ENCODE measurements around the gene METTL25.

METTL25 gene

GRCh38 chr12:82398879-82399278 lies 40.5 kb downstream of the METTL25 start:
- FAIRE-seq, result peak; percentile 29
- no peak for DNase-seq (ENCODE audit: extremely low spot score, insufficient read length, low read depth)

GRCh38 chr12:82400819-82401218 lies 42.5 kb downstream of the METTL25 start:
- no peak for FAIRE-seq

GRCh38 chr12:82406651-82407050 lies 48.3 kb downstream of the METTL25 start:
- FAIRE-seq, result no peak
- no peak for DNase-seq (ENCODE audit: extremely low spot score, insufficient read length, low read depth)

More at GRCh38 chr12:82400819-82401218, 42.5 kb downstream of the METTL25 start:
- no peak for DNase-seq (ENCODE audit: extremely low spot score, insufficient read length, low read depth)

- no peak for FAIRE-seq
- DNase-seq (ENCODE audit: extremely low spot score, insufficient read length, low read depth), result no peak
Measured at GRCh38 chr12:82407481-82407880, 49.2 kb downstream of the METTL25 start.

DNA sequence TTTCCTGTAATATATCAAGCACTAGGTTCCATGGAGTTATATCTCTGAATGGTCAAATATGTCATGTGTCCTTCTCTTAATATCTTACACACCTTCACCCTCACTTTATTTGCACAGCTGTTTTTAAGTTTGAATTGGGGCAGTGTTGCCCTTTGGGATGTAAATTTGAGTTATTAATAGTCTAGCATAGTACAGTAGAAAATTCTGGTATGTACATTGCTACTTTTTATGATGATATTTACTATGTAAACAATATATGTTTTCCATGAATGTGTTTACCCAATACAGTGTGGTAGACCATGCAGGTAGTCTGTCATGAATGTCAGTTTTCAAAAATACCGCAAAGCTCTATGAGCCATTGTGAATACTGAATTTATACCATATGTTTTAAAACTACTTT lies 50.5 kb downstream of the METTL25 start:
- no peak for DNase-seq (ENCODE audit: extremely low spot score, insufficient read length, low read depth)
- FAIRE-seq, result no peak

DNA sequence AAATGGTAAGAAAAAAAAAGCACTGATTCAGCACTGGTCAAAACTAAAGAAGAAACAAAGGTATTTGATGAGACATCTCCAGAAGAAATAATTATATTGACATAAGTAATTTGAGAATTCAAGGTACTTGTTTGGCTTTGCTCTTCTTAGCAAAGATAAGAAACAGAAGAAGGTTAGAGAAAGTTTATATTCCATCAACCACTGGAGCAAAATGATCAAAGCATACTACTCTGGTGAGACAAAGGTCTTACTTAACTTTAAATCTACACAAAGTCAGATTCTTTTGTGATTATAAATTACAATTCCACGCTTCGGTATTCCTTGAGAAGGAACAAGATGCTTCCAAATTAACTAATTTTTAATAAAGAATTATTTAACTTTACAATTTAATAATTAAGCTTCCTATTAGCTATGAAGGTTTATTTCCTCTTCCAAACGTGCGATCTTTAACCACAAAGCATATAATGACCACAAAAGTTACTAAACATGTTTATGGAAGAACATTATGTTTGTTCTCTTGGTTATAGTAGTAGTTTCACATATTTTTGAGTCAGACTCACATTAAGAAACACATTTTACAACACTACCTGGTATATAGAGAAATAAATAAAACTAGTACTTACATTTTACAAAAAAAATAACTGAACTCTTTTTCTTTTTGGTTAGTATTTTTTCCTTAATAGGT lies 53.4 kb downstream of the METTL25 start:
- FAIRE-seq, result no peak
- DNase-seq (ENCODE audit: extremely low spot score, insufficient read length, low read depth), result no peak

- no peak for FAIRE-seq
- DNase-seq (ENCODE audit: extremely low spot score, insufficient read length, low read depth), result no peak
Measured at GRCh38 chr12:82412246-82412645, 53.9 kb downstream of the METTL25 start.

DNA sequence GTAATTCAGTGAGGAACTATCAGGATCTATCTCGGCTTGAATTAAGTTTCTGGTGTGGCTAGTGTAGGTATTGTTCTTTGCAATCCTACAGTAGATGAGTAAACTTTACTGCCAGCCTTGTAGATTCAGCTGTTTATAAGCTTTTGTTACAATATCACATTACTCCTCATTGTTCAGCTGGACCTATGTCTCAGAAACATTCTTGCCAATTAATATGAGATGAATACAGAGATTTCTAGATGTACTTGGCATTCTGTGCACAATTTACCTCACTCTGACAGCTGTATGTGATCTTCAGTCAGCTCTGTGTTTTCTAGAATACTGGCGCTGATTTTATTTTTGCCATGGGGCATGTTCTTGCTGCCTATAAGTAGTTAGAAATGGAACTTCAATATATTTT lies 55.7 kb downstream of the METTL25 start:
- DNase-seq (ENCODE audit: extremely low spot score, insufficient read length, low read depth), result no peak
- no peak for FAIRE-seq

- DNase-seq (ENCODE audit: extremely low spot score, insufficient read length, low read depth) (no peak), FAIRE-seq (no peak)
Measured at GRCh38 chr12:82414926-82415325, 56.6 kb downstream of the METTL25 start.

DNA sequence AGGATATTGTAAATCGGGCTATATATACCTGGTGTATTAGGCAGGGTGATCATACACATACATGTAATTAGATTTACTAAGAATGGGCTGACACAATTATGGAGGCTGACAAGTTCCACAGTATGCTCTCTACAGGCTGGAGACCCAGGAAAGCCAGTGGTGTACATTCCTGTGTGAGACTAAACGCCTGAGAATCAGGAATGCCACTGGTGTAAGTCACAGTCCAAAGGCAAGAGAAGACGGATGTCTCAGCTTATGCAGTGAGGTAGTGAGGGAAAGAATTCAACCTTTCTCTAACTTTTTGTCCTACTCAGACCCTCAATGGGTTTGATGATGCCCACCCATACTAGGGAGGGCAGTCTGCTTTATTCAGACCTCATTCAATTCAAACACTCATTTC lies 57.1 kb downstream of the METTL25 start:
- no peak for DNase-seq (ENCODE audit: extremely low spot score, insufficient read length, low read depth)
- FAIRE-seq, result no peak

GRCh38 chr12:82425241-82425640 lies 66.9 kb downstream of the METTL25 start:
- FAIRE-seq (peak; percentile 18), DNase-seq (ENCODE audit: extremely low spot score, insufficient read length, low read depth) (no peak)

- FAIRE-seq (no peak), DNase-seq (ENCODE audit: extremely low spot score, insufficient read length, low read depth) (no peak)
Measured at GRCh38 chr12:82426081-82426480, 67.8 kb downstream of the METTL25 start.

DNA sequence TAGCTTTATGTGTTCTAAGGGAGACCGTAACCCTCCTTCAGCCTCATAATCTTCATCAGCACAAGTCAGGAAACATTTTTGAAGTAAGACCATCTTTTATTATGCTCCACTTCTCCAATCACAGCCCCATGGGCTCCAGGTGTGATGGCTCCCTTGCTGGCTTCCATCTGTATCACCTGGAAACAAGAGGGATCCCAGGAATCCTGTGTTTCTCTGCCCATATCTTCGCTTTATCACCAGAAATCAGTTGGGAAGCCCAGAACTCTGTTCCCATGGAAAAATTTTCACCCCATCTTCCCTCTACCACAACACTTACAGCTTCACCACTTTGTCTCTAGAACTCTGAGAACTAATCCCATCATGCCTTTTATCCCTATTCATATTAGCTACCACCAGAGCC lies 68.3 kb downstream of the METTL25 start:
- no peak for DNase-seq (ENCODE audit: extremely low spot score, insufficient read length, low read depth)
- FAIRE-seq, result no peak

DNA sequence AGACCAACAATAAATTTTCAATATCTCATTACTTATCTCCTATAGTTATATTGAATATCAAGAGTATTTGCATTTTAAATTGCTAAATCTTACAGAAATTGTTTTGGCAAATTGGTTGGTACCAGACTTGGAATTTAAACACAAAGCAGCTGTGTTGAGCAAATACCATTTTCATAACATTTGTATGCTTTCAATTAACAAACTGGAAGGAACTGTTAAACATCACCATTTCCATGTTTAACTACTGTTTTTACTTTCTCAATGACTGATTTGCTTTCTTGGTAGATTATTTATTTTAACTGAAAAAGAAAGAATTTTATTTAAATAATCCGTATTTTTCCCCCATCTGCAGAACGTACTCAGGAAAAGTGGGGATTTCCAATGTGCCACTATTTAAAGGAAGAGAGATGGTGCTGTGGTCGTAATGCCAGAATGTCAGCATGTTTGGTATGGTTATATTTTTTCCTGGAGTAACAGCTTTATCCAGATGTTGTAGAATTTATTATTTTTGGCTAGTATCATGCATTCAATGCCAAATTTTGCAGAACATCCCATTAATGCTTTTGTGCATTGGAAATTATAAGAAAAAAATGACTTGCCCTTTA lies 72.3 kb downstream of the METTL25 start:
- no peak for FAIRE-seq
- no peak for DNase-seq (ENCODE audit: extremely low spot score, insufficient read length, low read depth)

DNA sequence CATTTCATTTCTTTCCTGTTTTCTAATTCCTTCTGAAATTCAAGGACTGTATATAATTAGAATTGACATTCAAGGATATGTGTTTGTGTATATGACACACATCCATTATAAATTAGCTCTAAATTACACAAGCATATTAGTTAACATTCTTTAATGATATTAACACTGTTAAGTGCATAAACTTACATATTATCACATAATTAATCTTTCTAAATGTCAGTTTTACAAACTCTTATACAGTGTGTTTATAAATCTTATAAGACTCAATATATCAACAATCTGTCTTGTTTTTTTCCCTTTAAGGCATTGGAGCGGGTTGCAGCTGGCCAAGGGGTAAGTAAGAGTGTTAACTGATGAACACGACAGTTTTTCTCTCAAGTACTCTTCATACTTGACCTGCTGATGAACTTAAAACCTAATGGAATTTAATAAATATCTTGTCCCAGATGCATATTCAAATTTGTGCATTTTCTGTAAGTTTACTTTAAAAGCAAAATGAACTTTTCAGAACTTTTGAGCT lies 76.1 kb downstream of the METTL25 start:
- DNase-seq (ENCODE audit: extremely low spot score, insufficient read length, low read depth), result no peak
- no peak for FAIRE-seq

DNA sequence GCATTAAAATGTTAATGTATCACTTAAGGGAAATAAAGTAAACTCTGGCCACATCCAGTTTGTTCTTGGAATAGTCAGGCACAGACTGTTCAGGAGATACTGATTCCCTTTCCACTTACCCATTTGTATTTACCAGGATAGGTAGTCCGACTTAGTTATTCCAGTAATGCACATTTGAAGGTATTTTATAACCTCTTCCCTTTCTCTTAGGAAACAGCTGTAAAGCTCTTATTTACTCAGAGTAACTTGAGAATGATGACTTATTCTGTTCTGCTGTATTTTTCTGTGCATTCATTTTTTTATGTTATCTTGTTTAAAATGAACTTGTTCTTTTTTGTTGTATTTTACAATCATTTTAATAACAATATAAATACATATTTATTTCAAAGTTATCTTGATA lies 78.0 kb downstream of the METTL25 start:
- DNase-seq (ENCODE audit: extremely low spot score, insufficient read length, low read depth) (no peak), FAIRE-seq (no peak)

- no peak for FAIRE-seq
- no peak for DNase-seq (ENCODE audit: extremely low spot score, insufficient read length, low read depth)
Measured at GRCh38 chr12:82437744-82438143, 79.4 kb downstream of the METTL25 start.

DNA sequence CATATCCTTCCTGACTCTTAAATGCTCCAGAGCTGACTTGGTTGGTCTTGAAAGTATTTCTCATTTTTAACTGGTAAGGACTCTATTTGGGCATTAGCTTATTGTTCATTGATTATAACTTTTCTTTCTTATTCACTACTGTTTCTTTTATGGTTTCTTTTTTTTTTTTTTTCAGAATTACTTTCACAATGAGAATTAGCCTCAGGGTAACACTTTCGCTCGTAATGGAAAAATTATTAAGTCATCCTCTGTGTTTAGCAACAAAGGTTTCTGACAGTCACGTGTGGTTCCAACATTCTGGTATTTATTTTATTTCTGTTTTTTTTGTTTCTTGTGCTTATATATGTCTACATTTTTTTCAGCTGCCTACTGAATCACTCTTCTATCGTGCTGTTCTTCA lies 80.0 kb downstream of the METTL25 start:
- no peak for DNase-seq (ENCODE audit: extremely low spot score, insufficient read length, low read depth)
- FAIRE-seq, result peak; percentile 47

- DNase-seq (ENCODE audit: extremely low spot score, insufficient read length, low read depth) (no peak), FAIRE-seq (no peak)
Measured at GRCh38 chr12:82440885-82441284, 82.6 kb downstream of the METTL25 start.

- FAIRE-seq, result no peak
- no peak for DNase-seq (ENCODE audit: extremely low spot score, insufficient read length, low read depth)
Measured at GRCh38 chr12:82448911-82449578, 90.7 kb downstream of the METTL25 start.

DNA sequence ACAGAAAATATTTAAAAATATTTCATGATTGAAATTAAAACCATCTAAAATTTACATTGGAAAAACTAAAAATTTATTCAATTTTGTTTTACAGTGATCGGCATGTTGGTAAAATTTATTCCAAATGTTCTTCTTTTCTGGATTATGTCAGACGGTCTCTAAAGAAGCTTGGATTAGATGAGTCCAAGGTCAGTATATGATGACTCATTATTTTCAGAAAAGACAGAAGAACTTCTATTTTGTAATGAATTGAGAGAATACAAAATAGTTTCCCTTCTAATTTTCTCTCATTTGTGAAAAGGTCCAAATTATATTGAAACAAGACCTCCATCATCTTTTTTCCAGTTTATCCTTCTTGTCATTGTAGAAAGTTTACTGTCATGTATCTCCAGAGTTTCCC lies 98.3 kb downstream of the METTL25 start:
- no peak for FAIRE-seq
- DNase-seq (ENCODE audit: extremely low spot score, insufficient read length, low read depth), result no peak

All from GM18507 (cell line).